B cell (primary cell): ENCODE data around the gene KCNC3. TPM values are rescaled to one million over a fixed set of nuclear protein-coding genes. Genes with fewer than 3 reads are reported as not detected.

Experiments used
- ATAC-seq: fragments of 200-7000 bp; cut with Tn5 transposase; one replicate; pipeline ENCODE4 v1.10.0; 2021; ENCODE audit warnings: low read depth, mild to moderate bottlenecking, moderate number of reproducible peaks, moderate library complexity
- CTCF ChIA-PET: fragments of 350-600 bp; sonication (Branson Sonifier 250); formaldehyde crosslinking; loops from one replicate; lab custom pipeline; 2021; ENCODE audit warnings: antibody characterized with exemption, inconsistent platforms; lab: Charles Lee
- POLR2A ChIA-PET: fragments of 350-600 bp; sonication (Branson Sonifier 250); formaldehyde crosslinking; loops from one replicate; lab custom pipeline; 2021; ENCODE audit warnings: antibody characterized with exemption; lab: Charles Lee
- DNase-seq: peaks from one replicate; pipeline ENCODE4 v3.0.0; 2013
- H2AFZ ChIP-seq: 2 replicates; pipeline ENCODE4 v1.6.1; 2012; ENCODE audit warnings: mild to moderate bottlenecking, low read depth, low read length; ENCODE audit not compliant: insufficient read depth, poor library complexity, severe bottlenecking
- H3K27ac ChIP-seq, 2 donors: 1 replicate in 1 of 2; 2 replicates in 1 of 2; pipeline ENCODE4 v1.5.1; 2012 to 2013; ENCODE audit warnings: low read length in 2 of 2, mild to moderate bottlenecking in 2 of 2, moderate library complexity in 1 of 2
- H3K27me3 ChIP-seq, 4 experiments: fragments of 200-600 bp in 1 of 4; sonication (generic) in 1 of 4; replicated peaks in 1 of 4; 1 replicate in 2 of 4; 2 replicates in 2 of 4; pipeline versions ENCODE4 v1.6.1 to v1.7.0; 2013 to 2016; ENCODE audit warnings: low read length in 3 of 4, mild to moderate bottlenecking in 2 of 4, mixed read lengths in 1 of 4, moderate library complexity in 1 of 4; ENCODE audit not compliant: insufficient read depth in 4 of 4, control insufficient read depth in 3 of 4; ENCODE audit errors: control extremely low read depth in 1 of 4
- H3K36me3 ChIP-seq, 2 experiments: replicated peaks in 1 of 2; 1 replicate in 1 of 2; 2 replicates in 1 of 2; pipeline versions ENCODE4 v1.6.1 to v1.7.1; 2013; ENCODE audit warnings: low read length in 1 of 2; ENCODE audit not compliant: insufficient read depth in 2 of 2, control insufficient read depth in 1 of 2; ENCODE audit errors: control extremely low read depth in 1 of 2, extremely low read depth in 1 of 2
- H3K4me1 ChIP-seq, 2 donors: fragments of 200-600 bp in 1 of 2; sonication (generic) in 1 of 2; 1 replicate in 1 of 2; 2 replicates in 1 of 2; pipeline versions ENCODE4 v1.5.1 to v1.6.1; 2013 to 2017; ENCODE audit warnings: low read length in 2 of 2; ENCODE audit not compliant: control insufficient read depth in 2 of 2, insufficient read depth in 2 of 2
- H3K4me2 ChIP-seq: replicated peaks from 2 replicates; pipeline ENCODE3; 2012; ENCODE audit warnings: mild to moderate bottlenecking, low read depth, low read length; ENCODE audit not compliant: poor library complexity, severe bottlenecking
- H3K4me3 ChIP-seq, 5 experiments: fragments of 200-600 bp in 1 of 5; sonication (generic) in 1 of 5; 1 replicate in 3 of 5; 2 replicates in 2 of 5; pipeline versions ENCODE4 v1.5.1 to v1.7.0; 2011 to 2016; ENCODE audit warnings: low read length in 4 of 5, mild to moderate bottlenecking in 4 of 5, low read depth in 2 of 5, control low read depth in 1 of 5, moderate library complexity in 1 of 5; ENCODE audit not compliant: insufficient read depth in 1 of 5; ENCODE audit errors: control extremely low read depth in 1 of 5, extremely low read depth in 1 of 5
- H3K79me2 ChIP-seq: fragments of 200-600 bp; sonication (generic); one replicate; pipeline ENCODE4 v1.6.0; 2016; ENCODE audit warnings: low read length; ENCODE audit not compliant: control insufficient read depth, insufficient read depth
- H3K9ac ChIP-seq: fragments of 200-600 bp; sonication (generic); 2 replicates; pipeline ENCODE4 v1.6.1; 2017; ENCODE audit warnings: mild to moderate bottlenecking, low read length, moderate library complexity
- H3K9me3 ChIP-seq, 3 donors: one replicate each; pipeline versions ENCODE4 v1.6.1 to v1.7.1; 2013; ENCODE audit warnings: low read length in 2 of 3; ENCODE audit not compliant: control insufficient read depth in 2 of 3, insufficient read depth in 1 of 3; ENCODE audit errors: control extremely low read depth in 1 of 3
- H4K20me1 ChIP-seq: 2 replicates; pipeline ENCODE4 v1.6.0; 2012; ENCODE audit warnings: mild to moderate bottlenecking, low read length; ENCODE audit not compliant: insufficient read depth, control insufficient read depth, poor library complexity, severe bottlenecking
- H3K27ac Mint-ChIP-seq: one replicate; pipeline ENCODE4 v1.8.0; 2021; ENCODE audit warnings: mixed read lengths
- H3K27me3 Mint-ChIP-seq: one replicate; pipeline ENCODE4 v1.8.0; 2021; ENCODE audit warnings: mixed read lengths
- H3K4me1 Mint-ChIP-seq: one replicate; pipeline ENCODE4 v1.8.0; 2021; ENCODE audit warnings: mixed read lengths
- H3K4me3 Mint-ChIP-seq: one replicate; pipeline ENCODE4 v1.8.0; 2021; ENCODE audit warnings: mixed read lengths
- H3K9me3 Mint-ChIP-seq: one replicate; pipeline ENCODE4 v1.8.0; 2022; ENCODE audit warnings: mixed read lengths; ENCODE audit not compliant: insufficient read depth
- CTCF ChIP-seq: fragments of 200-600 bp; IDR thresholded peaks from one replicate; pipeline ENCODE4 v1.8.0; 2022; ENCODE audit warnings: antibody characterized with exemption, mild to moderate bottlenecking
- EZH2 ChIP-seq: IDR thresholded peaks from 2 replicates; pipeline ENCODE4 v1.6.1; 2012; ENCODE audit warnings: borderline replicate concordance, low read depth, mild to moderate bottlenecking, moderate library complexity, low read length; ENCODE audit not compliant: insufficient read depth, poor library complexity, severe bottlenecking
- WGBS: methylation state at CpG from one replicate; pipeline ENCODE4 v1.1.5; 2013; ENCODE audit warnings: missing lambda C conversion rate; ENCODE audit not compliant: insufficient coverage; 5-methylcytosine and 5-hydroxymethylcytosine counted together
- intact Hi-C: fragments of 100-400 bp; cut with micrococcal nuclease; formaldehyde crosslinking; loops from one replicate; pipeline ENCODE4 v1.10.0; 2022
- polyA minus RNA-seq: library from RNA; depleted of rRNA, polyadenylated mRNA; stranded (reverse); fragments of >200 nt; gene quantifications from 2 replicates; pipeline ENCODE4 v1.2.3, GENCODE V29; 2012
- polyA plus RNA-seq: library from polyadenylated mRNA; depleted of rRNA; stranded (reverse); fragments of >200 nt; gene quantifications from 2 replicates; pipeline ENCODE4 v1.2.3, GENCODE V29; 2012
- total RNA-seq, 2 donors: library from RNA; stranded (reverse); fragments of 120-200 nt in 1 of 2; gene quantifications; 1 replicate in 1 of 2; 2 replicates in 1 of 2; pipeline versions ENCODE4 v1.2.3 to v1.2.4, GENCODE V29; 2013 to 2022

KCNC3 gene
- total RNA-seq (23.0 and 24.4 TPM in 2 replicates), polyA plus RNA-seq (7.5 and 12.3 TPM in 2 replicates), polyA minus RNA-seq (9.9 and 10.4 TPM in 2 replicates)
- 1.0 TPM for total RNA-seq (2013)

GRCh38 chr19:50329146-50329925 lies at the start of gene KCNC3:
Gene KCNC3 (minus strand): TSS chr19:50329377. CDS start chr19:50329082, 295 bp downstream.
- DNase-seq (peak; percentile 99), ATAC-seq (peak; percentile 64)
- no peak for TF ChIP-seq CTCF
- TF ChIP-seq EZH2: no peak
- peaks cover 0 to 55% (median 0%) of the 10 kb centered on the region in 3 donors for H3K9me3 ChIP-seq
- Mint-ChIP-seq H3K4me3 (peak within 1 kb of the TSS; percentile 91), H3K4me1 (peaks cover 79% of the 10 kb centered on the region), H3K27me3 (peaks cover 12% of the 10 kb centered on the region), H3K27ac (peak within 1 kb of the TSS; percentile 94), H3K9me3 (peaks cover 4% of the 10 kb centered on the region)
- H4K20me1 ChIP-seq: peaks cover 56% of the 10 kb centered on the region
- WGBS: 4% methylated on average over 36 of the region's 43 CpGs
- peaks cover 18% of the 10 kb centered on the region for H3K79me2 ChIP-seq
- H3K4me1 ChIP-seq: peaks cover 62 to 80% of the 10 kb centered on the region in 2 donors
- ChIA-PET CTCF (interaction anchor here (0.6 to 3.9 kb wide), 13 partner anchors 12 to 227 kb away, joined by 3 to 45 read pairs (median 4); partner anchors contain the start of gene JOSD2), POLR2A (interaction anchor here (0.5 to 7.1 kb wide), 16 partner anchors 10 to 1590 kb away, joined by 3 to 122 read pairs (median 4); partner anchors contain the start of genes JOSD2 and POLD1)
- peak within 1 kb of the TSS in 4 of 5 experiments; percentile 41 to 71 (median 56) for H3K4me3 ChIP-seq
- peak within 1 kb of the TSS; percentile 49 for H2AFZ ChIP-seq
- H3K36me3 ChIP-seq: peaks cover 0 to 6% of the 10 kb centered on the region in 2 experiments
- intact Hi-C loops: loop anchor here (1.0 to 5.0 kb wide), 5 partner anchors 12 to 1997 kb away; partner anchors contain the start of genes NR1H2 and VRK3
- peak within 1 kb of the TSS; percentile 50 to 77 for H3K27ac ChIP-seq
- peaks cover 0 to 9% (median 2%) of the 10 kb centered on the region in 4 experiments for H3K27me3 ChIP-seq
- H3K9ac ChIP-seq: peak within 1 kb of the TSS; percentile 58
- H3K4me2 ChIP-seq: peak within 1 kb of the TSS; percentile 82

- Histone ChIP-seq H4K20me1 (peaks cover 50% of the 10 kb centered on the region), H3K36me3 (peaks cover 1 to 56% of the 10 kb centered on the region in 2 experiments), H3K79me2 (peaks cover 17% of the 10 kb centered on the region), H2AFZ (no peak overlapping the region), H3K4me2 (no peak overlapping the region), H3K27me3 (no peaks in the 10 kb centered on the region), H3K4me3 (no peak overlapping the region), H3K9ac (no peak overlapping the region), H3K4me1 (peaks cover 10 to 22% of the 10 kb centered on the region in 2 donors), H3K9me3 (no peaks in the 10 kb centered on the region), H3K27ac (no peak overlapping the region)
- ATAC-seq (no peak), DNase-seq (peak; percentile 20)
- over 99% methylated on average over 10 of the region's 10 CpGs for WGBS
- peaks cover 27% of the 10 kb centered on the region for H3K4me1 Mint-ChIP-seq
- no peak overlapping the region for H3K4me3 Mint-ChIP-seq
- no peaks in the 10 kb centered on the region for H3K27me3 Mint-ChIP-seq
- no peaks in the 10 kb centered on the region for H3K9me3 Mint-ChIP-seq
- intact Hi-C loops: no loop called here
- ChIA-PET CTCF (no interaction called here), POLR2A (no interaction called here)
- no peak for TF ChIP-seq EZH2
- no peak for TF ChIP-seq CTCF
- no peak overlapping the region for H3K27ac Mint-ChIP-seq
These were observed 49.7 kb upstream of the KCNC3 start for GRCh38 chr19:50378863-50379236.
